ENCODE measurements around the gene C9orf72.

Gene C9orf72

DNA sequence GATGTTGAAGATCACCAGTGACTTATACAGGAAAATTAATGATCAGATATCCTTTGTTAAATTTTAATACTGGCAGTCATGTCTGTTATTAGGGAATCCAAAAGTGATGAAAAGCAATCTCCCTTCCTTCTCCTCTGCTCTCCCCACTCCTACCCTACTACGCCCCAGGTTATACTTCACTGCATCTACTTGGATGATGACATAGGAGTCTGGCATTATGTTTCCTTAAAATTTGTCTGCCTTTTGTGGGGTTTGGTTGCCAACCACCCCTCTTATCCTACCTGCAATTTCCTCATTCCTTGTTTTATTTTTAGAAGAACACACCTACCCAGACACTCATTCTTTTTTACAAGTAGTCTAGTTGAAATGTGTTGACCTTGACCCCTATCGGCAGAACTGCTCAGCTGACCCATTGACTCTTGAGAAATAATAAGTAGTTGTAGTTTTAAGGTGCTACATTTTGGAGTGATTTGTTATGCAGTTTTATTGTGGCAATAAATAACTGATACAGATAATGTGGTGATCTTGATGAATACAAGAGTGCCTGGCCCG is 38.5 kb downstream of the C9orf72 start:
- H3K4me3 ChIP-seq (ENCODE audit: severe bottlenecking), result no peak overlapping the region
- peaks cover 30% of the 10 kb centered on the region for H3K4me1 ChIP-seq (ENCODE audit: insufficient read depth, poor library complexity, severe bottlenecking)
- DNase-seq (ENCODE audit: low spot score) (no peak), ATAC-seq (ENCODE audit: low read depth) (no peak)
- H3K36me3 ChIP-seq (ENCODE audit: low read depth), result no peaks in the 10 kb centered on the region
- TF ChIP-seq, protein P1, sequence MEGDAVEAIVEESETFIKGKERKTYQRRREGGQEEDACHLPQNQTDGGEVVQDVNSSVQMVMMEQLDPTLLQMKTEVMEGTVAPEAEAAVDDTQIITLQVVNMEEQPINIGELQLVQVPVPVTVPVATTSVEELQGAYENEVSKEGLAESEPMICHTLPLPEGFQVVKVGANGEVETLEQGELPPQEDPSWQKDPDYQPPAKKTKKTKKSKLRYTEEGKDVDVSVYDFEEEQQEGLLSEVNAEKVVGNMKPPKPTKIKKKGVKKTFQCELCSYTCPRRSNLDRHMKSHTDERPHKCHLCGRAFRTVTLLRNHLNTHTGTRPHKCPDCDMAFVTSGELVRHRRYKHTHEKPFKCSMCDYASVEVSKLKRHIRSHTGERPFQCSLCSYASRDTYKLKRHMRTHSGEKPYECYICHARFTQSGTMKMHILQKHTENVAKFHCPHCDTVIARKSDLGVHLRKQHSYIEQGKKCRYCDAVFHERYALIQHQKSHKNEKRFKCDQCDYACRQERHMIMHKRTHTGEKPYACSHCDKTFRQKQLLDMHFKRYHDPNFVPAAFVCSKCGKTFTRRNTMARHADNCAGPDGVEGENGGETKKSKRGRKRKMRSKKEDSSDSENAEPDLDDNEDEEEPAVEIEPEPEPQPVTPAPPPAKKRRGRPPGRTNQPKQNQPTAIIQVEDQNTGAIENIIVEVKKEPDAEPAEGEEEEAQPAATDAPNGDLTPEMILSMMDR (IDR thresholded peaks at IDR 0.05; ENCODE audit: poor library complexity, severe bottlenecking), result no peak
- no peaks in the 10 kb centered on the region for H3K9me3 ChIP-seq (ENCODE audit: severe bottlenecking)
- no peak overlapping the region for H3K27ac ChIP-seq (ENCODE audit: poor library complexity, severe bottlenecking)
- H3K27me3 ChIP-seq (ENCODE audit: insufficient read depth, poor library complexity, severe bottlenecking), result no peaks in the 10 kb centered on the region

DNA sequence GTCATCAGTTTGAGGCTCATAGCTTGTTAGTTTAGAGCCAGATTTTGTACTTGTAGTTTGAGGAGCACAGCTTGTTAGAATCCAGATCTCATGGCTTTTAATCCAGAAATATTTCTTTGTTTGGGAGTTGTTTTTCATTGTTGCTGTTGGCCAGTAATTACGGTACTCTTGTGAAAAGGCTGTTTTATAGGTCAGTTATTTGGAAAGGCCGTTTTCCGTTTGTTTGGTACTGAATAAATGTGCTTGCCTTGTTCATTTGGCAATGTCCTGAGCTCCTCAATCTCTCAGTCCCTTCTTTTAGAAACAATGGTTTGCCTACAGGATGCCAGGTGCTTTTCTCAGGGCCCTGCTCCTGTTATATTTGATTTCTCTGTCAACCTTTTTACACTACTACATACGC is 39.1 kb downstream of the C9orf72 start:
- no peaks in the 10 kb centered on the region for H3K36me3 ChIP-seq (ENCODE audit: low read depth)

DNA sequence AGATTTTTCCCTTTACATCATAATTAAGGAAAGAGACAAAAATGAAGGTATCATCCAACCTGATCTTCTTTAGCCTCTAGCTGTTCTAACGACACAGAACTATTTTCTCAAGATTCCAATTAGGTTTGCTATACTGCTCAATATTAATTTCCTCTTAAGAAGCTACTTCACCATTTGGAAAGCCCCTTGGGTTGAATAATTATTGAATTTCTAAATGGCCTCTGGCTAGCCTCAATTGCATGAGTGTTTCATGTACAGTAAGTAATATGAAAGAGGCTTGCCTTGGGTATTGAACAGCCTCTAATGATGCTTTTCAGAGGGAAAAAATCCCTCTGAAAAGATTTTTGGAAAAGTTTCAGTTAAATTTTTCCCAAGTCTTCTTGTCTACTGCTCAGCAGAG is 40.0 kb downstream of the C9orf72 start:
- Histone ChIP-seq H3K4me3 (ENCODE audit: severe bottlenecking) (no peak overlapping the region), H3K27ac (ENCODE audit: poor library complexity, severe bottlenecking) (peak overlapping the region; percentile 28), H3K27me3 (ENCODE audit: insufficient read depth, poor library complexity, severe bottlenecking) (no peaks in the 10 kb centered on the region), H3K36me3 (ENCODE audit: low read depth) (no peaks in the 10 kb centered on the region), H3K4me1 (ENCODE audit: insufficient read depth, poor library complexity, severe bottlenecking) (peaks cover 20% of the 10 kb centered on the region), H3K9me3 (ENCODE audit: severe bottlenecking) (no peaks in the 10 kb centered on the region)
- TF ChIP-seq, protein P1 (IDR thresholded peaks at IDR 0.05; ENCODE audit: poor library complexity, severe bottlenecking), result no peak
- DNase-seq (ENCODE audit: low spot score) (no peak), ATAC-seq (ENCODE audit: low read depth) (no peak)

More for the DNA sequence above, 39.1 kb downstream of the C9orf72 start:
- Histone ChIP-seq H3K4me1 (ENCODE audit: insufficient read depth, poor library complexity, severe bottlenecking) (peaks cover 24% of the 10 kb centered on the region), H3K27me3 (ENCODE audit: insufficient read depth, poor library complexity, severe bottlenecking) (no peaks in the 10 kb centered on the region), H3K9me3 (ENCODE audit: severe bottlenecking) (no peaks in the 10 kb centered on the region), H3K4me3 (ENCODE audit: severe bottlenecking) (no peak overlapping the region), H3K27ac (ENCODE audit: poor library complexity, severe bottlenecking) (no peak overlapping the region)
- ATAC-seq (ENCODE audit: low read depth) (no peak), DNase-seq (ENCODE audit: low spot score) (no peak)
- TF ChIP-seq, protein P1 (IDR thresholded peaks at IDR 0.05; ENCODE audit: poor library complexity, severe bottlenecking), result no peak

DNA sequence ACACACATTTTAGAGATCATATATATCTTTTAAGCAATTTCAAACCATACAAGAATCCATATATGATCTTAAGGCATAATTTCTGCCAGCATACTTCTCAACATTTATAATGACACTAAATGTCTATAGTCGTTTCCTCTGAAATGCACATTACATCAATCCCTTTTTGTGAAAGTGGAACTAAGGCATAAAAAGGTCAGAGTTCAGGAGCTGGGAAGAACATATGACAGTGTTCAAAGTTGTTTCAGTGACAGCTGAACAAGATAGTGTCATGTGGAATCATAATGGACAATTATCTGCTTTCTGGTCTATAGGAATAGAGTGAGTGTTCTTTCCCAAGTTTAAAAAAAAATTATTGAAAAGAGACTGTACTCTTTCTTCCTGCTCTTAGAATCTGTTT is 41.2 kb downstream of the C9orf72 start:
- no peaks in the 10 kb centered on the region for H3K27me3 ChIP-seq (ENCODE audit: insufficient read depth, poor library complexity, severe bottlenecking)
- DNase-seq (ENCODE audit: low spot score) (no peak), ATAC-seq (ENCODE audit: low read depth) (no peak)
- peaks cover 27% of the 10 kb centered on the region for H3K4me1 ChIP-seq (ENCODE audit: insufficient read depth, poor library complexity, severe bottlenecking)
- peaks cover 7% of the 10 kb centered on the region for H3K36me3 ChIP-seq (ENCODE audit: low read depth)
- H3K4me3 ChIP-seq (ENCODE audit: severe bottlenecking), result no peak overlapping the region
- no peaks in the 10 kb centered on the region for H3K9me3 ChIP-seq (ENCODE audit: severe bottlenecking)
- TF ChIP-seq, protein P1 (IDR thresholded peaks at IDR 0.05; ENCODE audit: poor library complexity, severe bottlenecking), result no peak
- peak overlapping the region; percentile 28 for H3K27ac ChIP-seq (ENCODE audit: poor library complexity, severe bottlenecking)

DNA sequence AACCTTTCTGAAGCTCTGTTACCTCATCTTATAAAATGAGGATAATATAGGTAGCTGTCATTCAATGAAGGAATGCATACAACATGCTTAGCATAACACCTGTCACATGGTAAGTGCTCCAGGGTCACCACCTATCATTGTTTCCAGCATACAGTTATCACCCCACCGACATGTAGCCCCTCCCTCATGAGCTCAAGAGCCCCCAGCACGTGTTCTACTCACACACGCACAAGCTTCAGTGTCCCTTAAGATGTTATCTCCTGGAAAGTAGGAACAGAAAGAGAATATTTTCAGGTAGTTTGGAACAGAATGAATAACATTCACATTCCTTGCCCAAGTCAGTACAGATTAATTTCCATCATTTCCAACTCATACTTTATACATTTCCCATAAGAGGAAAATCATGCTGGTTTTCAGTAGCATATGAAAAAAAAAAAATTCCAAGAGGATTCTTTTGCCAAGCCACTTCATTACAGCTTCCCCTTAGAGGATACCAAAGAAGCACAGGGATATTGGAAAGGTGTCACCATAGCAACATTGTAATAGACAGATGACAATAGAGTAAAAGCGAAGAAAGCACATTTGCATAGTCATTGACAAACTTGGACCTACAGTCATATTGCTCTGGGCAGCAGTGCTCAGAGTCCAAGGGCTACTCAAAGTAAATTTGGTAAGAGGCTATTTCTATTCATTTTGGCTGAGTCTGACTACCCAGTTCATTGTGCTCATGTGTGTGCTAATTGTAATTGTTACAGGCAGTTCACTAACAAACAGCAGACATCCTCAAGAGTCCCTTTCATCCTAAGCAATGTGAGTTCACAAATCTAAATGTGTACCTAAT is 42.1 kb downstream of the C9orf72 start:
- Histone ChIP-seq H3K27me3 (ENCODE audit: insufficient read depth, poor library complexity, severe bottlenecking) (no peaks in the 10 kb centered on the region), H3K9me3 (ENCODE audit: severe bottlenecking) (no peaks in the 10 kb centered on the region), H3K27ac (ENCODE audit: poor library complexity, severe bottlenecking) (no peak overlapping the region), H3K36me3 (ENCODE audit: low read depth) (peaks cover 9% of the 10 kb centered on the region), H3K4me3 (ENCODE audit: severe bottlenecking) (no peak overlapping the region), H3K4me1 (ENCODE audit: insufficient read depth, poor library complexity, severe bottlenecking) (peaks cover 36% of the 10 kb centered on the region)
- ATAC-seq (ENCODE audit: low read depth) (no peak), DNase-seq (ENCODE audit: low spot score) (no peak)
- TF ChIP-seq, protein P1 (IDR thresholded peaks at IDR 0.05; ENCODE audit: poor library complexity, severe bottlenecking), result no peak

Data from RWPE2 (cell line).